ENCODE measurements around the gene MAGI2. TPM values are rescaled to one million over a fixed set of nuclear protein-coding genes. Genes with fewer than 3 reads are reported as not detected.

The MAGI2 gene
- total RNA-seq, 1 donor from 2014 or later, result 0.38 TPM

GRCh38 chr7:78427209-78427608, 1026.3 kb downstream of the MAGI2 start:
- no peaks in the 10 kb centered on the region for H3K4me1 Mint-ChIP-seq
- intact Hi-C loops (cut with micrococcal nuclease), result no loop called here
- TF ChIP-seq, protein P1, sequence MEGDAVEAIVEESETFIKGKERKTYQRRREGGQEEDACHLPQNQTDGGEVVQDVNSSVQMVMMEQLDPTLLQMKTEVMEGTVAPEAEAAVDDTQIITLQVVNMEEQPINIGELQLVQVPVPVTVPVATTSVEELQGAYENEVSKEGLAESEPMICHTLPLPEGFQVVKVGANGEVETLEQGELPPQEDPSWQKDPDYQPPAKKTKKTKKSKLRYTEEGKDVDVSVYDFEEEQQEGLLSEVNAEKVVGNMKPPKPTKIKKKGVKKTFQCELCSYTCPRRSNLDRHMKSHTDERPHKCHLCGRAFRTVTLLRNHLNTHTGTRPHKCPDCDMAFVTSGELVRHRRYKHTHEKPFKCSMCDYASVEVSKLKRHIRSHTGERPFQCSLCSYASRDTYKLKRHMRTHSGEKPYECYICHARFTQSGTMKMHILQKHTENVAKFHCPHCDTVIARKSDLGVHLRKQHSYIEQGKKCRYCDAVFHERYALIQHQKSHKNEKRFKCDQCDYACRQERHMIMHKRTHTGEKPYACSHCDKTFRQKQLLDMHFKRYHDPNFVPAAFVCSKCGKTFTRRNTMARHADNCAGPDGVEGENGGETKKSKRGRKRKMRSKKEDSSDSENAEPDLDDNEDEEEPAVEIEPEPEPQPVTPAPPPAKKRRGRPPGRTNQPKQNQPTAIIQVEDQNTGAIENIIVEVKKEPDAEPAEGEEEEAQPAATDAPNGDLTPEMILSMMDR (IDR thresholded peaks at IDR 0.05), result no peak
- peaks cover 5% of the 10 kb centered on the region for H3K9me3 Mint-ChIP-seq
- H3K27ac Mint-ChIP-seq, result no peak overlapping the region
- DNase-seq (no peak), ATAC-seq (ENCODE audit: low read depth) (no peak)
- H3K4me3 Mint-ChIP-seq, result no peak overlapping the region
- H3K36me3 Mint-ChIP-seq (ENCODE audit: low read depth), result no peaks in the 10 kb centered on the region
- ChIA-PET CTCF (no interaction called here), POLR2A (no interaction called here)
- no peaks in the 10 kb centered on the region for H3K27me3 Mint-ChIP-seq

DNA sequence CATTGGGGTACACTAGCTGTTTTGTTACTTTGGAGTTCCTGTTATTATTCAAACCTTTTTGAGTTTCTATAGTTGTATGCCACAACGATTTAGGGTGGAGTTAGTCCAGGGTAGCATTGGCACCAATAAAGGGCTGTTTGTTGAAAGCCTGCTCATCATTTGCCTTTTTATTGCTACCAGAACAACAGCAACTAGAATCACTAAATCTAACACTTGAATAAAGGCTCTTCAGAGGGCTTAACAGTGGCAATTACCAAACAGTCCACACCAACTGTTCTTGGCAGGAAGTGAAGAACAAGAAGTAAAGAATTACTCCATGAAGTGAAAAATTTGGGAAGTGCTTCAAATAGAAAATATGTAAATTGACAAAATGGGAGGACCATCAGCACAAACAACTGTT, 1033.5 kb downstream of the MAGI2 start:
- no peaks in the 10 kb centered on the region for H3K4me1 Mint-ChIP-seq
- no peaks in the 10 kb centered on the region for H3K36me3 Mint-ChIP-seq (ENCODE audit: low read depth)
- intact Hi-C loops (cut with micrococcal nuclease), result no loop called here
- DNase-seq (no peak), ATAC-seq (ENCODE audit: low read depth) (no peak)
- no peak overlapping the region for H3K4me3 Mint-ChIP-seq
- no peak overlapping the region for H3K27ac Mint-ChIP-seq
- TF ChIP-seq, protein P1 (IDR thresholded peaks at IDR 0.05), result no peak
- peaks cover 6% of the 10 kb centered on the region for H3K9me3 Mint-ChIP-seq
- ChIA-PET CTCF (no interaction called here), POLR2A (no interaction called here)
- H3K27me3 Mint-ChIP-seq, result no peaks in the 10 kb centered on the region

DNA sequence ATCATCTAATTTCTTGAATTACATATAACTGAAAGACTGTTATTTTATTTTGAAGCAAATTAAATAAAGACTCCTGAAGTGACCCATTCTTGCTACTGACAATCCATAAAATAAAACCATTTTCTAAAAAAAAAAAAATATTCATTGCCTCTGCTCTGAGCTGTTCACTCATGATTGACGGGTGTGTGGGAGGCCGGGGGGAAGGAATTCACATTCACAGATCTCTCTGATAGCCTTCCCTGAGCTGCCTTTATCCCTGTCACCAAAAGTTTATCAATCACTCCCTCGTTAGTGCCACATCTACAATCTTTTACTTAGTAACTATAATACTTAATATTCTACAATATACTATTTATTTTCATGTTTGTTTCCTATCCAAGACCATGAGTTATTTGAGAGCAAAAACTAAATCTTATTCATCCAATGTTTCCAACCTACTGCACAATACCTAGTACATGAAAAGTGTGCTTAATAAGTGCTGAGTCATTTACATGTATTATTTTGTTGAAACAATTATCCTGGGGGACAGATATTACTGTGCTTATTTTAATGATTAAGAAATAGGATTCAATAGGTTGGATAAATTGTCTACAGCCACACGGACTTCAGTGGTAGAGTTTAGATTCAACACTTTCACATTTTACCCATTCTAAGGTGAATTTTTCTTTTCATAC, 1036.2 kb downstream of the MAGI2 start:
- CTCF ChIA-PET, result no interaction called here
- no peaks in the 10 kb centered on the region for H3K36me3 Mint-ChIP-seq (ENCODE audit: low read depth)

DNA sequence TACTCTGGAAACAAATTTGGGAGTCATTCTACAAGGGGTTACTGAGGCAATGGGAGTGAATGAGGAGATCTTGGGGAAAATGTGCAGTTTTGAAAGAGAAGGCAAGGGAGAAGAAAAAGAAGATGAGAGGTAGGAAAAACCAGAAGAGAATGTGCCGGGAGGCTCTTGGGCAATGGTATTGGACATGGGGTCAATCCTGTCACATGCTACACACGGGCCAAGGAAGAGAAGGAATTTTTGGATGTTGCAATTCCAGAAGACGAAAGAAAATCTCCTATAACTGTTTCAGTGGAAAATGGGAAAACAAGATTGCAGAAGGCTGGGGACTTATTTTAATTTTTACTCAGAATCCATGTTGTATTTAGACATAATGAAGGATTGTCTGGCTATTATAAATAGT, 1039.9 kb downstream of the MAGI2 start:
- H3K36me3 Mint-ChIP-seq (ENCODE audit: low read depth), result no peaks in the 10 kb centered on the region
- TF ChIP-seq, protein P1 (IDR thresholded peaks at IDR 0.05), result no peak
- H3K4me3 Mint-ChIP-seq, result no peak overlapping the region
- no peaks in the 10 kb centered on the region for H3K27me3 Mint-ChIP-seq
- ChIA-PET POLR2A (no interaction called here), CTCF (no interaction called here)
- no peak overlapping the region for H3K27ac Mint-ChIP-seq
- DNase-seq (no peak), ATAC-seq (ENCODE audit: low read depth) (no peak)
- no peaks in the 10 kb centered on the region for H3K4me1 Mint-ChIP-seq
- intact Hi-C loops (cut with micrococcal nuclease), result no loop called here
- H3K9me3 Mint-ChIP-seq, result peaks cover 2% of the 10 kb centered on the region

More for the DNA sequence above, 1036.2 kb downstream of the MAGI2 start:
- TF ChIP-seq, protein P1 (IDR thresholded peaks at IDR 0.05), result no peak
- H3K27me3 Mint-ChIP-seq, result no peaks in the 10 kb centered on the region
- H3K27ac Mint-ChIP-seq, result no peak overlapping the region
- peaks cover 2% of the 10 kb centered on the region for H3K9me3 Mint-ChIP-seq
- no peak for DNase-seq
- ATAC-seq (ENCODE audit: low read depth), result no peak
- no peaks in the 10 kb centered on the region for H3K4me1 Mint-ChIP-seq
- no peak overlapping the region for H3K4me3 Mint-ChIP-seq
- intact Hi-C loops (cut with micrococcal nuclease), result no loop called here
- POLR2A ChIA-PET, result no interaction called here

DNA sequence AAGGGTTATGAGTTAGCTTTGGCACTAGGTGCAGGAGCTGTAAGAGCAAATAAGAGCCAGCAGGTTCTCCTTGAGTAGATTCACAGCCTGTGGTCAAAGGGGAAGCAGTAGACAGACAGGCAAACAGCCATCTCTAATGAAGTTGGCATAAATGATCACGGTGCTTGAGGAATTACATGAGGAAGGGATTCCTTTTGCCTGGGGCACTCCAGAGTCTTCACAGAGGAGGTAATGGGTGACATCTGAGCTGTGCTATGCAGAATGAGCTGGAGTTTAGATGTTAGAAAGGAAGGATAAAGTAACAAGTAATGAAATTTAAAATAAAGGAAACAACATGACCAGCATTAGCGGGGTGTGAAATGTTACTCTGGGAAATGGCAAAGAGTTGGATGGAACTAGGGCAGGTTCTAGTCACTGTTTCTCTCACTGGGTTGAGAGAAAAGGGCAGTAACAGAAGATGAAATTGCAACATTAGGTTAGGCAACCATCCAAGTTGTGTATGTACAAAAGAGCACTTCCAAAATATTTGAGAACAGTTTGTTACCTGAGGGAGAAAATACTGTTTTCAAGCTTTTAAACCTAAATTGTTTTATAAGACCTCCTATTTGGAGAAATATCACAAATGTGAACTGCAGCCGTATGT, 1041.1 kb downstream of the MAGI2 start:
- Mint-ChIP-seq H3K4me1 (no peaks in the 10 kb centered on the region), H3K27me3 (no peaks in the 10 kb centered on the region), H3K9me3 (peaks cover 2% of the 10 kb centered on the region), H3K27ac (no peak overlapping the region), H3K4me3 (no peak overlapping the region), H3K36me3 (ENCODE audit: low read depth) (no peaks in the 10 kb centered on the region)
- DNase-seq (no peak), ATAC-seq (ENCODE audit: low read depth) (no peak)
- TF ChIP-seq, protein P1 (IDR thresholded peaks at IDR 0.05), result no peak
- CTCF ChIA-PET, result no interaction called here
- POLR2A ChIA-PET, result no interaction called here
- intact Hi-C loops (cut with micrococcal nuclease), result no loop called here

Data from activated B cell treated with CpG ODN at 0.5 μM for 24 hours (primary cell).